ENCODE results near the gene FBXO3. TPM values are rescaled to one million over a fixed set of nuclear protein-coding genes. Genes with fewer than 3 reads are reported as not detected.

The FBXO3 gene
- total and polyA plus RNA-seq, 9 of the 15 experiments (the other 6 are each of a cell fraction or from before 2014, with no cell fraction given) = 11.6 to 59.3 (median 29.2) TPM

DNA sequence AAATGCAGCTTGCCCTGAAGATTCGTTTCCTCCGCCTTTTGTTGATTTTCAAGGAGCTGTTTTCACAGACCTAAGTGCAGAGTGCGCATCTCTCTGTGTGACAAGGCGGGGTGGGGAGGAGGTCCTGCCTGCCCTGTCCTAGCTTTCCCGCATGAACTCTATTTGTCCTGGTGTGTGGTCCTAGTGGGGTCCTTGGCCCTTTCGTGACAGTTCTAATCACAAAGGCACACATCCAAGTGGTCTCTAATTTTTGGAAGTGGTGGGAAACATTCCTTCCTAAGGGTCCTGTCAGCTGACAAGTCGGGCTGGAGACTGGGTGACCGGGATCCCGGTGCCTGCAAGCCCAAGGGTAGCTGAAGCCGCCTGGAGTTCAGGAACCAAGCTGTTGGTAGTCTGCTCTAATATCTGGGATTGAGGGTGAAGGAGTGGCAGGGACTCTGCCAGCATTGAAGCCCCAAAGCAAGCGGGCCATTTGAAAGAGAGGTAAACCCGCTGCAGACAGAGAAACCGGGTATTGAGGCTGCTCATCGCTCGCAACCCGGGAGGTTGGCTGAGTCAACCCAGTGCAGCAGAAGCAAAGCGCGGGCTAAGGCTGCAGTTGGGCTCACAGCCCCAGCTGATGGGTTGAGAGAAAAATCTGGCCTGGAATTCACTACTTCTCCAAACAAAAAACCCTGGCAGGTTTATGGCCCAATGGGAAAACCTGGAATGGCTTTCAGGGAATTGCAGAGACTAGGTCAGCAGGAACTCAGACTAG is 28.1 kb upstream of the FBXO3 start:
- TF ChIP-seq, protein P1, sequence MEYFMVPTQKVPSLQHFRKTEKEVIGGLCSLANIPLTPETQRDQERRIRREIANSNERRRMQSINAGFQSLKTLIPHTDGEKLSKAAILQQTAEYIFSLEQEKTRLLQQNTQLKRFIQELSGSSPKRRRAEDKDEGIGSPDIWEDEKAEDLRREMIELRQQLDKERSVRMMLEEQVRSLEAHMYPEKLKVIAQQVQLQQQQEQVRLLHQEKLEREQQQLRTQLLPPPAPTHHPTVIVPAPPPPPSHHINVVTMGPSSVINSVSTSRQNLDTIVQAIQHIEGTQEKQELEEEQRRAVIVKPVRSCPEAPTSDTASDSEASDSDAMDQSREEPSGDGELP (CRISPR knock-in tag; IDR thresholded peaks at IDR 0.05; ENCODE audit: borderline replicate concordance) = peak; percentile 91
- TF ChIP-seq MYNN (IDR thresholded peaks at IDR 0.05) (no peak), MYNN (CRISPR knock-in tag; IDR thresholded peaks at IDR 0.05) (no peak), NEUROD1 (IDR thresholded peaks at IDR 0.05; ENCODE audit: borderline replicate concordance, low read depth, low read length, partially characterized antibody) (peak; percentile 58), POLR2AphosphoS2 (IDR thresholded peaks at IDR 0.05; ENCODE audit: low read length) (no peak), ZNF12 (CRISPR knock-in tag; IDR thresholded peaks at IDR 0.05) (0 out of 2 replicates have a peak, but pooled peaks have one; percentile 30), CBX2 (IDR thresholded peaks at IDR 0.05; ENCODE audit: insufficient read depth, low read length, poor library complexity, severe bottlenecking) (peak; percentile 88), ZFP36 (IDR thresholded peaks at IDR 0.05; ENCODE audit: low read depth, low read length, partially characterized antibody) (peak; percentile 3)
- TF ChIP-seq, protein P2, sequence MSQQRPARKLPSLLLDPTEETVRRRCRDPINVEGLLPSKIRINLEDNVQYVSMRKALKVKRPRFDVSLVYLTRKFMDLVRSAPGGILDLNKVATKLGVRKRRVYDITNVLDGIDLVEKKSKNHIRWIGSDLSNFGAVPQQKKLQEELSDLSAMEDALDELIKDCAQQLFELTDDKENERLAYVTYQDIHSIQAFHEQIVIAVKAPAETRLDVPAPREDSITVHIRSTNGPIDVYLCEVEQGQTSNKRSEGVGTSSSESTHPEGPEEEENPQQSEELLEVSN (IDR thresholded peaks at IDR 0.05; ENCODE audit: borderline replicate concordance in 1 of 2, extremely low read depth in 1 of 2, insufficient read depth in 1 of 2, insufficient read length in 1 of 2, low read depth in 1 of 2, low read length in 1 of 2, poor library complexity in 1 of 2, severe bottlenecking in 1 of 2) = peak in 1 of 2 experiments; percentile 15
- H3K9me1 ChIP-seq (ENCODE audit: control insufficient read depth, insufficient read depth, low read length) = no peaks in the 10 kb centered on the region
- H3K9ac ChIP-seq (ENCODE audit: insufficient read depth in 1 of 2, low read depth in 2 of 2, low read length in 2 of 2) = peak overlapping the region in 1 of 2 experiments; percentile 47; a peak in 1 of 4 replicates
- no peaks in the 10 kb centered on the region; a peak in 2 of 5 replicates for H3K4me1 ChIP-seq (replicated peaks in 1 of 2; ENCODE audit: control insufficient read depth in 2 of 2, insufficient read depth in 2 of 2, low read length in 2 of 2)
- DNase-seq (ENCODE audit: extremely low read depth in 1 of 4, low spot score in 3 of 4) (peak in 2 of 4 experiments; percentile 28 to 30), FAIRE-seq (no peak), ATAC-seq (peak; percentile 90)
- no peak overlapping the region; the same call in 1 of the 2 replicates for H2AFZ ChIP-seq (ENCODE audit: low read depth, low read length)
- H3K27me3 ChIP-seq (ENCODE audit: control insufficient read depth in 2 of 2, insufficient read depth in 2 of 2, low read length in 2 of 2) = peaks cover 22 to 23% of the 10 kb centered on the region in 2 experiments
- H3K79me2 ChIP-seq (ENCODE audit: control insufficient read depth, insufficient read depth, low read length) = no peaks in the 10 kb centered on the region
- no TSS peak for BruUV-seq (replicated peaks)
- ChIA-PET CTCF (ENCODE audit: low intra/inter-chr PET ratio) (no interaction called here), POLR2A (interaction anchor here (0.6 to 1.2 kb wide), 3 partner anchors 9 to 788 kb away, joined by 3 to 4 read pairs (median 3); no protein-coding TSS in a partner anchor)
- H3K27ac ChIP-seq (ENCODE audit: extremely low read depth, low read depth, low read length) = no peak overlapping the region
- in situ Hi-C loops (cut with MboI) (loop anchor here (25.0 kb wide), 1 partner anchor 685 kb away; no protein-coding TSS in a partner anchor), intact Hi-C loops (cut with micrococcal nuclease) (loop anchor here (10.0 kb wide), 1 partner anchor 372 kb away; no protein-coding TSS in a partner anchor)
- 0 out of 2 replicates have a peak overlapping the region, but pooled peaks have one; percentile 24 for H3K4me2 ChIP-seq (ENCODE audit: insufficient read depth, low read length)
- H3K9me3 ChIP-seq (replicated peaks; ENCODE audit: control insufficient read depth, insufficient read depth, low read depth, low read length) = no peaks in the 10 kb centered on the region
- WGBS (ENCODE audit: insufficient coverage, low coverage, missing lambda C conversion rate) = 2% methylated on average over 18 of the region's 18 CpGs
- no peaks in the 10 kb centered on the region for H3K36me3 ChIP-seq (ENCODE audit: control insufficient read depth, insufficient read depth, low read length)
- H3K4me3 ChIP-seq = no peak overlapping the region
- H4K20me1 ChIP-seq (replicated peaks; ENCODE audit: control insufficient read depth, insufficient read depth, low read length) = no peaks in the 10 kb centered on the region
